ENCODE data around the gene VCL.

- no peak for TF ChIP-seq CTCF (IDR thresholded peaks at IDR 0.05; ENCODE audit: control extremely low read depth in 1 of 3, insufficient read depth in 1 of 3, low read depth in 1 of 3, low read length in 3 of 3)
- TF ChIP-seq BCL11A (IDR thresholded peaks at IDR 0.05; ENCODE audit: low read depth in 2 of 2, low read length in 2 of 2): no peak
- TF ChIP-seq POLR2A (IDR thresholded peaks at IDR 0.05; ENCODE audit: control extremely low read depth in 1 of 2, low read depth in 2 of 2, low read length in 2 of 2): no peak
- no peak for TF ChIP-seq PHF8 (conservative IDR thresholded peaks at IDR 0.05; ENCODE audit: low read depth, low read length)
- TF ChIP-seq TAF1 (IDR thresholded peaks at IDR 0.05; ENCODE audit: low read depth, low read length): no peak
- no peak for TF ChIP-seq RXRA (IDR thresholded peaks at IDR 0.05; ENCODE audit: insufficient read depth, low read depth, low read length)
- TF ChIP-seq CHD1 (IDR thresholded peaks at IDR 0.05; ENCODE audit: low read depth, low read length): no peak
- TF ChIP-seq GABPA (IDR thresholded peaks at IDR 0.05; ENCODE audit: borderline replicate concordance, insufficient read depth, low read length): no peak
- TF ChIP-seq KDM1A (IDR thresholded peaks at IDR 0.05; ENCODE audit: borderline replicate concordance, low read length): no peak
- TF ChIP-seq CREB1 (IDR thresholded peaks at IDR 0.05): no peak
- TF ChIP-seq TEAD4 (IDR thresholded peaks at IDR 0.05; ENCODE audit: low read depth, low read length): no peak
- TF ChIP-seq RBBP5 (IDR thresholded peaks at IDR 0.05; ENCODE audit: borderline replicate concordance, low read depth, low read length): no peak
- no peak for TF ChIP-seq CBX5 (IDR thresholded peaks at IDR 0.05; ENCODE audit: low read depth, low read length)
Measured at GRCh38 chr10:74088722-74089121, 90.8 kb downstream of the VCL start.

Measured in H1 (cell line).